Left lung (tissue), 10 donors: Measurements from ENCODE around the gene IFT122. TPM values are rescaled to one million over a fixed set of nuclear protein-coding genes. Genes with fewer than 3 reads are reported as not detected.

Experiments used
- ATAC-seq: fragments of 200-7000 bp; cut with Tn5 transposase; one replicate; pipeline ENCODE4 v1.9.1; 2020; ENCODE audit warnings: moderate library complexity
- DNase-seq, 4 donors: peaks; one replicate each; pipeline ENCODE4 v3.0.0-alpha.2; 2013 to 2020
- H3K27ac ChIP-seq, 2 donors: fragments of 200-600 bp; sonication (generic) in 1 of 2; one replicate each; pipeline versions ENCODE4 v1.5.0 to v1.8.0; 2020 to 2021
- H3K27me3 ChIP-seq, 2 donors: fragments of 200-600 bp; sonication (generic) in 1 of 2; one replicate each; pipeline versions ENCODE4 v1.5.0 to v1.8.0; 2020 to 2021
- H3K36me3 ChIP-seq, 2 donors: fragments of 200-600 bp; sonication (generic) in 1 of 2; one replicate each; pipeline versions ENCODE4 v1.5.0 to v1.8.0; 2020 to 2021
- H3K4me1 ChIP-seq, 2 donors: fragments of 200-600 bp; one replicate each; pipeline ENCODE4 v1.8.0; 2021
- H3K4me3 ChIP-seq, 2 donors: fragments of 200-600 bp; sonication (generic) in 1 of 2; one replicate each; pipeline versions ENCODE4 v1.5.0 to v1.8.0; 2020 to 2021; ENCODE audit warnings: mild to moderate bottlenecking in 1 of 2
- H3K9me3 ChIP-seq, 2 donors: fragments of 200-600 bp; sonication (generic) in 1 of 2; one replicate each; pipeline versions ENCODE4 v1.5.0 to v1.8.0; 2020 to 2021
- CTCF ChIP-seq, 2 donors: fragments of 200-600 bp; sonication (generic) in 1 of 2; IDR thresholded peaks; one replicate each; pipeline versions ENCODE4 v1.5.0 to v1.8.0; 2021; ENCODE audit warnings: antibody characterized with exemption in 2 of 2
- intact Hi-C, 2 donors: fragments of 100-400 bp; cut with DNase I; formaldehyde crosslinking; loops; one replicate each; pipeline versions ENCODE4 v1.11.2 to v1.14.2; 2022
- polyA plus RNA-seq, 6 donors: library from polyadenylated mRNA; unstranded; fragments of 120-200 nt; gene quantifications; one replicate each; pipeline ENCODE4 v1.2.1, GENCODE V29; 2013; ENCODE audit not compliant: insufficient read length in 6 of 6
- total RNA-seq, 2 donors: library from RNA; stranded (reverse); fragmentation: NEBNext Ultra II Directional; extraction: Animal tissue kit (Norgen Biotek cat#: 25700); gene quantifications; one replicate each; pipeline ENCODE4 v1.2.1, GENCODE V29; 2021
- donor health status: DM: no; HTN: yes; CAD: no.
- donor health status: DM: no; HTN: no; CAD: no.

IFT122 gene
- total and polyA plus RNA-seq, 8 donors: 21.2 to 79.7 (median 71.3) TPM

- no peaks in the 10 kb centered on the region for H3K9me3 ChIP-seq
- intact Hi-C loops: no loop called here
- no peak for DNase-seq
- H3K4me1 ChIP-seq: peaks cover 2 to 3% of the 10 kb centered on the region in 2 donors
- ATAC-seq: no peak
- H3K36me3 ChIP-seq: no peaks in the 10 kb centered on the region
- H3K27ac ChIP-seq: no peak overlapping the region
- TF ChIP-seq CTCF (IDR thresholded peaks at IDR 0.05): no peak
- H3K27me3 ChIP-seq: no peaks in the 10 kb centered on the region
- H3K4me3 ChIP-seq: no peak overlapping the region
Measured at GRCh38 chr3:129403450-129403849, 36.6 kb upstream of the IFT122 start.

GRCh38 chr3:129404130-129404529 lies 35.9 kb upstream of the IFT122 start:
- Histone ChIP-seq H3K36me3 (no peaks in the 10 kb centered on the region), H3K27me3 (no peaks in the 10 kb centered on the region), H3K4me1 (no peaks in the 10 kb centered on the region), H3K9me3 (no peaks in the 10 kb centered on the region), H3K27ac (no peak overlapping the region), H3K4me3 (no peak overlapping the region)
- ATAC-seq: no peak
- intact Hi-C loops: no loop called here
- TF ChIP-seq CTCF (IDR thresholded peaks at IDR 0.05): no peak
- no peak for DNase-seq

- no peak for ATAC-seq
- Histone ChIP-seq H3K36me3 (no peaks in the 10 kb centered on the region), H3K27ac (no peak overlapping the region), H3K9me3 (no peaks in the 10 kb centered on the region), H3K4me1 (no peaks in the 10 kb centered on the region), H3K27me3 (no peaks in the 10 kb centered on the region), H3K4me3 (no peak overlapping the region)
- intact Hi-C loops: no loop called here
- no peak for DNase-seq
- no peak for TF ChIP-seq CTCF (IDR thresholded peaks at IDR 0.05)
Measured at GRCh38 chr3:129404610-129405009, 35.4 kb upstream of the IFT122 start.

- H3K4me1 ChIP-seq: no peaks in the 10 kb centered on the region
- no peaks in the 10 kb centered on the region for H3K27me3 ChIP-seq
- no peak for ATAC-seq
- no peak for TF ChIP-seq CTCF (IDR thresholded peaks at IDR 0.05)
- H3K27ac ChIP-seq: no peak overlapping the region
- no peaks in the 10 kb centered on the region for H3K9me3 ChIP-seq
- no peak overlapping the region for H3K4me3 ChIP-seq
- peak in 2 of 4 donors; percentile 71 to 76 for DNase-seq
- H3K36me3 ChIP-seq: no peaks in the 10 kb centered on the region
- intact Hi-C loops: no loop called here
Measured at GRCh38 chr3:129409541-129409940, 30.5 kb upstream of the IFT122 start.

DNA sequence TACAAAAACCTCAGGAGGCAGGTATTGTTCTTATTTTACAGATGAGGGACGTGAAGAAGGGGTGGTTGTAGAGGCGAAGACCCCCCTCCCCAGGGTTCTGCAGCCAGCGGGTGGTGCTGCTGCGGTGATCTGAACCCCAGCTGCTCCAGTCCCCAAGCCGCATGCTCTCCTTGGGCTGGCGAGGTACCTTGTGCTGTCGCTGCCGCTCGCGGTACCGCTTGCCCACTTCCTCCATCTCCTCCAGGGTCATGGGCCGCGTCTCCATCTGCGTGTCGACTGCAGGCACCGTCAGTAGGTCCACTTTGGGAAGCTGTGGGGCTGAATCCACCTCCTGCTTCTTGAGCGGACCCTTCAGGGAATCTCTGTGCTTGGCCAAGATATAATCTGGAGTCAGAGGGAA lies 29.1 kb upstream of the IFT122 start:
- DNase-seq (no peak), ATAC-seq (no peak)
- H3K9me3 ChIP-seq: no peaks in the 10 kb centered on the region
- intact Hi-C loops: no loop called here
- H3K4me1 ChIP-seq: no peaks in the 10 kb centered on the region
- no peaks in the 10 kb centered on the region for H3K27me3 ChIP-seq
- no peak overlapping the region for H3K27ac ChIP-seq
- no peaks in the 10 kb centered on the region for H3K36me3 ChIP-seq
- TF ChIP-seq CTCF (IDR thresholded peaks at IDR 0.05): no peak
- no peak overlapping the region for H3K4me3 ChIP-seq
